Transverse colon (tissue), 4 donors: Measurements from ENCODE around the gene FNDC3B. TPM values are rescaled to one million over a fixed set of nuclear protein-coding genes. Genes with fewer than 3 reads are reported as not detected.

Experiments used
- DNase-seq: peaks from one replicate; pipeline ENCODE4 v3.0.0-alpha.2; 2019
- H3K27ac ChIP-seq, 4 donors: fragments of 200-600 bp; sonication (generic); 2 replicates each; pipeline ENCODE4 v1.5.1; 2016 to 2018; ENCODE audit warnings: inconsistent platforms in 4 of 4
- H3K27me3 ChIP-seq: fragments of 200-600 bp; sonication (generic); 2 replicates; pipeline ENCODE4 v1.5.1; 2017; ENCODE audit warnings: inconsistent platforms
- H3K36me3 ChIP-seq, 4 donors: fragments of 200-600 bp; sonication (generic); 2 replicates each; pipeline ENCODE4 v1.5.1; 2017 to 2019; ENCODE audit warnings: inconsistent platforms in 4 of 4
- H3K4me1 ChIP-seq, 4 donors: fragments of 200-600 bp; sonication (generic); 2 replicates each; pipeline ENCODE4 v1.5.1; 2017 to 2020; ENCODE audit warnings: inconsistent platforms in 4 of 4
- H3K4me3 ChIP-seq, 4 donors: fragments of 200-600 bp; sonication (generic); 1 replicate in 1 of 4; 2 replicates in 3 of 4; pipeline versions ENCODE4 v1.5.1 to v1.6.1; 2017 to 2019; ENCODE audit warnings: inconsistent platforms in 4 of 4
- H3K9me3 ChIP-seq, 2 donors: fragments of 200-600 bp; sonication (generic); 2 replicates each; pipeline ENCODE4 v1.5.1; 2017 to 2019; ENCODE audit warnings: inconsistent platforms in 2 of 2
- CTCF ChIP-seq, 5 experiments: fragments of 200-600 bp in 3 of 5; fragments of 450-650 bp in 2 of 5; sonication (generic) in 3 of 5; IDR thresholded peaks; 1 replicate in 2 of 5; 2 replicates in 3 of 5; pipeline ENCODE4 v1.5.1; 2016 to 2017; ENCODE audit warnings: antibody characterized with exemption in 5 of 5, inconsistent platforms in 3 of 5, mild to moderate bottlenecking in 2 of 5, moderate library complexity in 1 of 5
- EP300 ChIP-seq: sonication (generic); formaldehyde crosslinking; IDR thresholded peaks from one replicate; pipeline ENCODE4 v1.6.1; 2017; ENCODE audit warnings: antibody characterized with exemption, low read depth
- POLR2A ChIP-seq: fragments of 450-650 bp; IDR thresholded peaks from one replicate; pipeline ENCODE4 v1.6.1; 2016; ENCODE audit warnings: antibody characterized with exemption, mild to moderate bottlenecking, moderate library complexity
- POLR2AphosphoS5 ChIP-seq, 3 donors: sonication (generic); formaldehyde crosslinking; IDR thresholded peaks; one replicate each; pipeline ENCODE4 v1.6.1; 2016; ENCODE audit warnings: antibody characterized with exemption in 3 of 3
- WGBS, 2 donors: methylation state at CpG; one replicate each; pipeline ENCODE4 v1.1.5; 2018; ENCODE audit warnings: low coverage in 1 of 2; 5-methylcytosine and 5-hydroxymethylcytosine counted together
- in situ Hi-C, 4 donors: fragments of 200-750 bp; cut with MboI; loops; one replicate each; pipeline versions ENCODE4 v1.15.0 to v1.15.1; 2017; ENCODE audit warnings: low sequenced_read_pairs in 3 of 4, low pct_ligation_motif_present in 1 of 4, low pct_unique_long_range_greater_than_20kb in 1 of 4
- intact Hi-C: fragments of 100-400 bp; cut with DNase I; formaldehyde crosslinking; loops from one replicate; pipeline ENCODE4 v1.15.1; 2023; ENCODE audit warnings: low total_unique reads
- total RNA-seq, 4 donors: library from RNA; depleted of rRNA; stranded (reverse); fragments of >200 nt; gene quantifications; one replicate each; pipeline ENCODE4 v1.1.0, GENCODE V29; 2016

Gene FNDC3B
- total RNA-seq, 4 donors from 2014 or later = 28.5 to 85.7 (median 44.5) TPM

GRCh38 chr3:172326993-172327392 lies 287.6 kb downstream of the FNDC3B start:
- H3K27ac ChIP-seq = no peak overlapping the region

GRCh38 chr3:172328282-172328681 lies 288.9 kb downstream of the FNDC3B start:
- peaks cover 0 to 14% (median 4%) of the 10 kb centered on the region in 4 donors for H3K36me3 ChIP-seq
- H3K27ac ChIP-seq = no peak overlapping the region
- DNase-seq = no peak
- in situ Hi-C loops (loop anchor here in 3 of 4 donors (25.0 kb wide), 3 partner anchors 291 to 666 kb away; partner anchors contain the start of genes FNDC3B (in 2 of the 3) and TMEM212 (in 1 of the 3)), intact Hi-C loops (no loop called here)
- WGBS, 2 donors = 80 to 93% methylated on average over 3 to 4 of the region's 4 CpGs
- H3K4me1 ChIP-seq = peaks cover 0 to 4% (median 0%) of the 10 kb centered on the region in 4 donors
- H3K27me3 ChIP-seq = no peaks in the 10 kb centered on the region
- no peak overlapping the region for H3K4me3 ChIP-seq
- TF ChIP-seq EP300 (no peak), POLR2AphosphoS5 (IDR thresholded peaks at IDR 0.05) (no peak), CTCF (IDR thresholded peaks at IDR 0.05) (no peak), POLR2A (no peak)
- no peaks in the 10 kb centered on the region for H3K9me3 ChIP-seq

More at GRCh38 chr3:172326993-172327392, 287.6 kb downstream of the FNDC3B start:
- Histone ChIP-seq H3K9me3 (no peaks in the 10 kb centered on the region), H3K4me3 (no peak overlapping the region), H3K4me1 (no peaks in the 10 kb centered on the region), H3K27me3 (no peaks in the 10 kb centered on the region), H3K36me3 (peaks cover 0 to 14% (median 4%) of the 10 kb centered on the region in 4 donors)
- in situ Hi-C loops = loop anchor here in 3 of 4 donors (25.0 kb wide), 3 partner anchors 290 to 665 kb away; partner anchors contain the start of genes FNDC3B (in 2 of the 3) and TMEM212 (in 1 of the 3)
- intact Hi-C loops = no loop called here
- WGBS, 2 donors = 93 to 100% methylated on average over 2 to 3 of the region's 3 CpGs
- DNase-seq = no peak
- TF ChIP-seq CTCF (IDR thresholded peaks at IDR 0.05) = no peak
- no peak for TF ChIP-seq POLR2A
- TF ChIP-seq POLR2AphosphoS5 (IDR thresholded peaks at IDR 0.05) = no peak
- TF ChIP-seq EP300 = no peak

DNA sequence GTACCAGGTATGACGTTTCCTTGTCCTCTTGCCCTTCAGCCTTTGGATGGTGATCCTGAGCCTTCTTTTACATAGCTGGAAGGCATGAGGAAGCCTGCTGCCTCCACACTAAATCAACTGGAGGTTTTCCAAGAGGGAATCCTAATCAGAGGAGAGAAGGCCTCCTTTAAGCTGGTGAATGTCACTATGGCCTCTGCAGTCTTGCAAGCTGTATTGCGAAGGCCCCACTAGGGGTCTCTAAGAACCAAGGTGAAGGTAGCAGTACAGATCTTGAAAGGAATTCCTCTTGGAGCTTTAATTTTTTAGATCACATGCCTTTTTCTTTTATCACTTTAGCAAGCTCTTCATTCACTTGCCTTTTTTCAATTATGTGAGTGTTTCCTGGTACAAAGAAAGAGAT lies 289.7 kb downstream of the FNDC3B start:
- no peak overlapping the region for H3K4me3 ChIP-seq
- TF ChIP-seq CTCF (IDR thresholded peaks at IDR 0.05) (no peak), POLR2A (no peak), EP300 (no peak), POLR2AphosphoS5 (IDR thresholded peaks at IDR 0.05) (no peak)
- H3K9me3 ChIP-seq = no peaks in the 10 kb centered on the region
- in situ Hi-C loops (loop anchor here in 3 of 4 donors (25.0 kb wide), 3 partner anchors 292 to 667 kb away; partner anchors contain the start of genes FNDC3B (in 2 of the 3) and TMEM212 (in 1 of the 3)), intact Hi-C loops (no loop called here)
- H3K27ac ChIP-seq = no peak overlapping the region
- no peaks in the 10 kb centered on the region for H3K27me3 ChIP-seq
- 90 to 100% methylated on average over 2 of the region's 2 CpGs for WGBS, 2 donors
- DNase-seq = no peak
- peaks cover 0 to 19% (median 7%) of the 10 kb centered on the region in 4 donors for H3K36me3 ChIP-seq
- H3K4me1 ChIP-seq = peaks cover 0 to 4% (median 0%) of the 10 kb centered on the region in 4 donors

GRCh38 chr3:172330413-172330812 lies 291.0 kb downstream of the FNDC3B start:
- H3K36me3 ChIP-seq = peaks cover 0 to 25% (median 11%) of the 10 kb centered on the region in 4 donors

More at GRCh38 chr3:172330413-172330812, 291.0 kb downstream of the FNDC3B start:
- no peak for DNase-seq
- no peaks in the 10 kb centered on the region for H3K9me3 ChIP-seq
- H3K4me1 ChIP-seq = peaks cover 0 to 4% (median 0%) of the 10 kb centered on the region in 4 donors
- WGBS, 2 donors = 86 to 100% methylated on average over 1 to 4 of the region's 4 CpGs
- in situ Hi-C loops (loop anchor here (10.0 to 25.0 kb wide), 4 partner anchors 293 to 668 kb away; partner anchors contain the start of genes FNDC3B (in 3 of the 4) and TMEM212 (in 1 of the 4)), intact Hi-C loops (no loop called here)
- no peak overlapping the region for H3K27ac ChIP-seq
- H3K27me3 ChIP-seq = no peaks in the 10 kb centered on the region
- H3K4me3 ChIP-seq = no peak overlapping the region
- no peak for TF ChIP-seq EP300
- TF ChIP-seq POLR2A = no peak
- TF ChIP-seq POLR2AphosphoS5 (IDR thresholded peaks at IDR 0.05) = no peak
- TF ChIP-seq CTCF (IDR thresholded peaks at IDR 0.05) = no peak
